Kidney (tissue), 14 donors: ENCODE measurements around the gene KRT33B. TPM values are rescaled to one million over a fixed set of nuclear protein-coding genes. Genes with fewer than 3 reads are reported as not detected.

Experiments used
- DNase-seq, 5 donors: peaks; one replicate each; pipeline ENCODE4 v3.0.0-alpha.2; 2013 to 2020
- FAIRE-seq: peaks from 2 replicates; lab custom pipeline; 2012; peaks lifted over from hg19 to GRCh38; lab: Jason Lieb, UNC
- H3K27ac ChIP-seq, 2 donors: one replicate each; pipeline ENCODE4 v1.7.0; 2013; ENCODE audit warnings: low read depth in 2 of 2, low read length in 2 of 2, inconsistent platforms in 1 of 2
- H3K27me3 ChIP-seq: one replicate; pipeline ENCODE4 v1.7.1; 2013; ENCODE audit warnings: low read length, inconsistent platforms; ENCODE audit not compliant: control insufficient read depth, insufficient read depth
- H3K36me3 ChIP-seq, 3 donors: one replicate each; pipeline versions ENCODE4 v1.7.0 to v1.7.1; 2013; ENCODE audit warnings: low read length in 3 of 3, control low read depth in 1 of 3, inconsistent platforms in 1 of 3; ENCODE audit not compliant: insufficient read depth in 3 of 3, control insufficient read depth in 2 of 3
- H3K4me1 ChIP-seq, 3 donors: one replicate each; pipeline versions ENCODE4 v1.7.0 to v1.7.1; 2013; ENCODE audit warnings: low read length in 3 of 3, inconsistent platforms in 1 of 3, low read depth in 1 of 3; ENCODE audit not compliant: control insufficient read depth in 2 of 3, insufficient read depth in 2 of 3
- H3K4me3 ChIP-seq, 3 donors: one replicate each; pipeline versions ENCODE4 v1.7.0 to v1.8.1; 2013; ENCODE audit warnings: low read length in 3 of 3, control low read depth in 1 of 3, inconsistent platforms in 1 of 3
- H3K9ac ChIP-seq, 3 donors: one replicate each; pipeline versions ENCODE4 v1.7.0 to v1.7.1; 2013; ENCODE audit warnings: low read length in 3 of 3, control low read depth in 1 of 3, inconsistent platforms in 1 of 3
- H3K9me3 ChIP-seq, 3 donors: one replicate each; pipeline versions ENCODE4 v1.7.0 to v1.7.1; 2013; ENCODE audit warnings: low read length in 3 of 3, control low read depth in 1 of 3, inconsistent platforms in 1 of 3; ENCODE audit not compliant: control insufficient read depth in 2 of 3, insufficient read depth in 1 of 3
- CTCF ChIP-seq: IDR thresholded peaks from 3 replicates; pipeline ENCODE4 v1.5.1; 2012; ENCODE audit warnings: mild to moderate bottlenecking, moderate library complexity, borderline replicate concordance; ENCODE audit not compliant: insufficient read depth; ENCODE audit errors: extremely low read depth
- intact Hi-C: fragments of 100-400 bp; cut with DNase I; formaldehyde crosslinking; loops from one replicate; pipeline ENCODE4 v1.11.1; 2022
- polyA plus RNA-seq: library from polyadenylated mRNA; stranded (reverse); fragments of 350-450 nt; fragmentation: Illumina TruSeq; extraction: RNeasy Lipid Tissue Mini Kit (QIAGEN cat#74804); gene quantifications from one replicate; pipeline ENCODE4 v1.2.3, GENCODE V29; 2014; ENCODE audit warnings: low read depth, low replicate concordance; ENCODE audit not compliant: insufficient read depth
- total RNA-seq: library from RNA; stranded (reverse); fragmentation: NEBNext Ultra II Directional; extraction: Animal tissue kit (Norgen Biotek cat#: 25700); gene quantifications from one replicate; pipeline ENCODE4 v1.2.1, GENCODE V29; 2021
- donor health status: control.
- donor health status: control.
- donor health status: control.
- donor health status: control.
- donor health status: control.
- donor health status: DM: yes; HTN: yes; CAD: no.
- donor health status: Normal renal cell carcinoma (clear cell type).

Gene KRT33B
- total and polyA plus RNA-seq, 2 donors from 2014 or later = not detected

- Histone ChIP-seq H3K4me1 (peaks cover 0 to 3% (median 0%) of the 10 kb centered on the region in 3 donors), H3K27ac (no peak overlapping the region), H3K36me3 (no peaks in the 10 kb centered on the region), H3K9me3 (no peaks in the 10 kb centered on the region), H3K27me3 (no peaks in the 10 kb centered on the region), H3K4me3 (no peak overlapping the region), H3K9ac (no peak overlapping the region)
- intact Hi-C loops = no loop called here
- FAIRE-seq (no peak), DNase-seq (no peak)
- no peak for TF ChIP-seq CTCF
These were observed 33.9 kb upstream of the KRT33B start for GRCh38 chr17:41403404-41404023.

- Histone ChIP-seq H3K36me3 (no peaks in the 10 kb centered on the region), H3K9ac (no peak overlapping the region), H3K4me1 (peaks cover 0 to 3% (median 0%) of the 10 kb centered on the region in 3 donors), H3K27me3 (no peaks in the 10 kb centered on the region), H3K4me3 (no peak overlapping the region), H3K27ac (no peak overlapping the region), H3K9me3 (no peaks in the 10 kb centered on the region)
- DNase-seq = no peak
- TF ChIP-seq CTCF = no peak
- FAIRE-seq = no peak
- intact Hi-C loops = no loop called here
These were observed 32.5 kb upstream of the KRT33B start for GRCh38 chr17:41402161-41402560.

GRCh38 chr17:41396996-41397660 is 27.5 kb upstream of the KRT33B start, which contains the start of gene KRT31:
TSS of gene KRT31 (minus strand) at chr17:41397608. CDS start at chr17:41397539, 69 bp downstream.
- Histone ChIP-seq H3K27me3 (no peaks in the 10 kb centered on the region), H3K36me3 (no peaks in the 10 kb centered on the region), H3K27ac (no peak within 1 kb of the TSS), H3K4me1 (peaks cover 0 to 3% (median 0%) of the 10 kb centered on the region in 3 donors), H3K9me3 (no peaks in the 10 kb centered on the region), H3K4me3 (no peak within 1 kb of the TSS), H3K9ac (no peak within 1 kb of the TSS)
- DNase-seq (no peak), FAIRE-seq (no peak)
- TF ChIP-seq CTCF = no peak
- intact Hi-C loops = no loop called here
